HUES6 (cell line): Measurements from ENCODE around the gene ATP8B3.

Source experiments
- H3K27ac ChIP-seq: 2 replicates; pipeline ENCODE4 v1.7.0; 2013; ENCODE audit warnings: low read depth, mild to moderate bottlenecking, low read length, inconsistent platforms
- H3K27me3 ChIP-seq: 2 replicates; pipeline ENCODE4 v1.6.1; 2013; ENCODE audit warnings: low read length; ENCODE audit not compliant: control insufficient read depth, insufficient read depth
- H3K36me3 ChIP-seq: 2 replicates; pipeline ENCODE4 v1.6.1; 2013; ENCODE audit warnings: low read length; ENCODE audit not compliant: control insufficient read depth, insufficient read depth
- H3K4me1 ChIP-seq: 2 replicates; pipeline ENCODE4 v1.6.1; 2013; ENCODE audit warnings: low read length; ENCODE audit not compliant: control insufficient read depth, insufficient read depth
- H3K4me3 ChIP-seq: 2 replicates; pipeline ENCODE4 v1.5.1; 2013; ENCODE audit warnings: low read depth, low read length
- H3K9ac ChIP-seq: one replicate; pipeline ENCODE4 v1.6.1; 2013; ENCODE audit warnings: mild to moderate bottlenecking, low read length
- H3K9me3 ChIP-seq: 2 replicates; pipeline ENCODE4 v1.6.1; 2013; ENCODE audit warnings: low read depth, low read length; ENCODE audit not compliant: control insufficient read depth, insufficient read depth

ATP8B3 gene

DNA sequence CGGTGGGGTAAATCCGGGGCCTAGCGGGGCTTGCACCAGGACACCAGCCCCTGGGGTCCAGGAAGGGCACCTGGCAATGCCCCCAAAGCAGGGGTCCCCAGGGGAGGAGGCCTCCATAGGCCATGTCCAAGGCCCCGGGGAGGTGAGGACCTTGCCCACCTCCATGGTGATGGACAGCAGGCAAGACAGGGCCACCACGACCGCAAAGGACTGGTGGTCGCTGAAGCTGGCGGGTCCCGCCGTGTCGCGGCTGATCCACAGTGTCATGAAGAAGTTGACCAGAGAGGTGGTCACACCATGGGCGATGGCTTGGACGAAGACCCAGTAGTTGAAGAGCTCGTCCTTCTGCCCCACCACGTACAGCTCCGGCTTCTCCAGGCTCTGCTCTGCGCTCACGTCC, 26.8 kb downstream of the ATP8B3 start:
- Histone ChIP-seq H3K27ac (no peak overlapping the region), H3K36me3 (no peaks in the 10 kb centered on the region), H3K4me1 (no peaks in the 10 kb centered on the region), H3K9me3 (peaks cover 8% of the 10 kb centered on the region), H3K4me3 (no peak overlapping the region), H3K9ac (no peak overlapping the region), H3K27me3 (peaks cover 55% of the 10 kb centered on the region)

DNA sequence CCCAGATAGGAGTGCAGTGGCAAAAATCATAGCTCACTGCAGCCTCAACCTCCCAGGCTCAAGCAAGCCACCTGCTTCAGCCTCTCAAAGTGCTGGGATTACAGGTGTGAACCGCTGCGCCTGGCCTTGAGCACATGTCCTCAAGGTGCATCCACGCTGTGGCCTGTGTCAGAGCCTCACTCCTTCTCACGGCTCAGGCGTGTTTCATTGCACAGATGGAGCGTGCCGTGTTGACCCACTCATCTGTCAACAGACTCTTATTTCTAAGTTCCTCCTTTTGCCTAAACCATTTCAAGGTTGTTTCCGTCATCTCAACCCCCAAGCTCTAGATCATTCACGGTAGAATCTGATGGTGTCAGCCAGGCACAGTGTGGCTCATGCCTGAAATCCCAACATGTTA, 28.2 kb downstream of the ATP8B3 start:
- Histone ChIP-seq H3K9me3 (peaks cover 8% of the 10 kb centered on the region), H3K4me3 (no peak overlapping the region), H3K36me3 (no peaks in the 10 kb centered on the region), H3K4me1 (peaks cover 6% of the 10 kb centered on the region), H3K9ac (no peak overlapping the region), H3K27ac (no peak overlapping the region), H3K27me3 (peaks cover 65% of the 10 kb centered on the region)

DNA sequence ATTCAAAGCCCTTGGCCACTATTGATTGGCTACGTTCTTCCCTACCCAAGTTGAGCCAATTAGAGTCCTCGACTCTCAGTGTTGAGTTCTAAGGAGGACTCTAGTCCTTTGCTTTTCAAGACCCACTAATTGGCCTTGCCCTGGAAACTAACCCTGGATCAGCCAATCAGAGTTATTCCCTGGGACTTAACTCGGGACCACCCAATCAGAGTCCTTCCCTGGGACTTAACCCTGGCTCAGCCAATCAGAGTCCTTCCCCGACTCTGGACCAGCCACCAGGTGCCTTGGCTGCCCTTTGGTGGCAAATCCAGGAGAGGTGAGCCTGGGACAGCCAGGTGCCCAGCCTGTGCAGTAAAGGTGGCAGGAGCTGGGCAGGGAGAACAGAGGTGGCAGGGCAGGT, 28.7 kb downstream of the ATP8B3 start:
- Histone ChIP-seq H3K27ac (no peak overlapping the region), H3K36me3 (no peaks in the 10 kb centered on the region), H3K9me3 (peaks cover 8% of the 10 kb centered on the region), H3K9ac (no peak overlapping the region), H3K27me3 (peaks cover 65% of the 10 kb centered on the region), H3K4me1 (peaks cover 6% of the 10 kb centered on the region), H3K4me3 (no peak overlapping the region)

DNA sequence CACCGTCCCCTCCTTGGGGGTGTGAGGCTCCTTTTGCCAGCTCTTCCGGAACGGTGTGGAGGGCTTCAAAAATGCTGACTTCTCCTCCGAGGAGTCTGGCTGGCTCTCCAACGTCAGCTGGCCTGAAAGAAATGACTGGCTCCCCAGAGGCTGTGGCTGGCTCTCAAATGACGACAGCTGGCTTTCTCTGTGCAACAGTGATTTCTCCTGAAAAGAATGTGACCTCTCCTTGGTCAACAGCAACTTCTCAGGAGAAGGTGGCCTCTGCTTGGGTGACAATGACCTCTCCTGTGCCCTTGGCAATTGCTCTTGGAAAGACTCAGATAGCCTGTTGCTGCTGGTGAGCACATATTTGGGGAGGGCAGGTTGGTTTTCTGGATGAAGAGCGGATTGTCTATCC, 29.6 kb downstream of the ATP8B3 start:
- peaks cover 68% of the 10 kb centered on the region for H3K27me3 ChIP-seq
- no peak overlapping the region for H3K9ac ChIP-seq
- no peaks in the 10 kb centered on the region for H3K36me3 ChIP-seq
- H3K9me3 ChIP-seq = peaks cover 8% of the 10 kb centered on the region
- no peak overlapping the region for H3K4me3 ChIP-seq
- H3K27ac ChIP-seq = no peak overlapping the region
- peaks cover 6% of the 10 kb centered on the region for H3K4me1 ChIP-seq

DNA sequence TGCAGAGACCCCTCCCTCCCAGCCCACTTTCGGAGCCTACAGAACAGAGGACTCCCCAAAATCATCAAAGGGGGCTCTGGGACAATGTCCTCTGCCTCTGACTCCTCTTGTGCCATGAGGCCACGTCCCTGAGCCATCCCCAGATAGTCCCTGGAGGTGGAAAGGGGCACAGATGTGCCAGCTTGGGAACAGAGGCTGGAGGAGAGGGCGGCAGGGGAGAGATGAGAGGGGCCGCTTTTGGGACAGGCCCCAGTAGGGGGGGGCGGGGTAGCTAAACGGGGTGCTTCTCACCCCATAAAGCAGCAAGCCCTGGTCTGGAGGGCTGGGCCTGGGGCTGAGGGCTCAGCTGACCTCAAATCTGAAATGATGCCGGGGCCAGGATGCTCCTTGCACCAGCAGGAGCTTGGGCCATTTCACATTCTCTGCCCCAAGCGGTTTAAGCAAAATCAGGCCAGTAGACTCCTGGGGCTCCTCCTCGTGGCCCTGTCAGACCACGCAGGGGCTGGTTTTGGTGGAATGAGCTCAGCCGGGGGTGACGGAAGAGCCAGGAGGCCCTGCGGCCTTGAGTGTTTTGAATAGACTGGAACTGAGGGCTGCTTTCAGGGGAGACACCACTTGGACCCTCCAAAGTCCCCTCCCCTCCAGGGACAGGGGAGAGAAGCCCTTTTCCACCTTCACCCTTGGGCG, 31.7 kb downstream of the ATP8B3 start:
- no peak overlapping the region for H3K27ac ChIP-seq
- no peak overlapping the region for H3K4me3 ChIP-seq
- no peak overlapping the region for H3K9ac ChIP-seq
- H3K36me3 ChIP-seq = no peaks in the 10 kb centered on the region
- H3K9me3 ChIP-seq = peaks cover 8% of the 10 kb centered on the region
- peaks cover 84% of the 10 kb centered on the region for H3K27me3 ChIP-seq
- H3K4me1 ChIP-seq = peaks cover 6% of the 10 kb centered on the region

DNA sequence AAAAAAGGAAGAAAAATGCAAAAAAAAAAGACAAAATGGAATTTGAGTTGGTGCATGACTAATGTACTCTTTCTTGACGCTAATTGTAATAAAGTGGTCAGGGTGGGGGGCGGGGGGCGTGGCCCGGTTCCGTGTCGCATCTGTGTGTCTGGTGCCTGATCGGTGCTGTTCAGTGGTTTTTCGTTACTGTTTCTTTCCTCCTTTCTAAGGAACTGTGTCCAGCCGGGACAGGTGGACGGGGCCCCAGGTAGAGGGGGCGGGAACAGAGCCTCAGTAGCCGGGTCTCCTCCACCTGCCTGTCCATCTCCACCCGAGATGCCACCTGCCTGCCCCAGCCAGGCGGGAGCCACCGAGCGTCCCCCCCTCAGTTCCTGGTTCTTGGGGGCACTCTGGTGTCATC, 32.5 kb downstream of the ATP8B3 start:
- Histone ChIP-seq H3K4me3 (no peak overlapping the region), H3K27ac (no peak overlapping the region), H3K36me3 (no peaks in the 10 kb centered on the region), H3K27me3 (peaks cover 87% of the 10 kb centered on the region), H3K9me3 (peaks cover 8% of the 10 kb centered on the region), H3K4me1 (peaks cover 6% of the 10 kb centered on the region), H3K9ac (no peak overlapping the region)

DNA sequence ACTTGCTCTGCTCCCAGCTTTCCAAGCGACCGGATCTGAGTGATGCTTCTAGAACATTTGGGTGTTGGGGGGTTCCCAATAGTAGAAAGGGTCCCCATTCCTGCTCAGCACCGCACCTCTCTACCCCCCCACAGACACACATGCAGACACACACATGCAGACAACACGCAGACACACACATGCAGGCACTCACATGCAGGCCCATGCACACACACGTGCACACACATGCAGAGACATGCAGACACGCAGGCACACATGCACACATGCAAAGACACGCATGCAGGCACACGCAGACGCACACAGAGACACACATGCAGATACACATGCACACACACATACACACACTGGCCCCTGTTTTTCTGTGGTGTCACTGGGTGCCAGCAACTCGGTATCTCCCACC, 34.9 kb downstream of the ATP8B3 start:
- H3K36me3 ChIP-seq = no peaks in the 10 kb centered on the region
- H3K27ac ChIP-seq = no peak overlapping the region
- peaks cover 7% of the 10 kb centered on the region for H3K9me3 ChIP-seq
- H3K9ac ChIP-seq = no peak overlapping the region
- peaks cover 6% of the 10 kb centered on the region for H3K4me1 ChIP-seq
- H3K4me3 ChIP-seq = peak overlapping the region; percentile 58; the same call in 1 of the 2 replicates
- peaks cover 92% of the 10 kb centered on the region for H3K27me3 ChIP-seq

DNA sequence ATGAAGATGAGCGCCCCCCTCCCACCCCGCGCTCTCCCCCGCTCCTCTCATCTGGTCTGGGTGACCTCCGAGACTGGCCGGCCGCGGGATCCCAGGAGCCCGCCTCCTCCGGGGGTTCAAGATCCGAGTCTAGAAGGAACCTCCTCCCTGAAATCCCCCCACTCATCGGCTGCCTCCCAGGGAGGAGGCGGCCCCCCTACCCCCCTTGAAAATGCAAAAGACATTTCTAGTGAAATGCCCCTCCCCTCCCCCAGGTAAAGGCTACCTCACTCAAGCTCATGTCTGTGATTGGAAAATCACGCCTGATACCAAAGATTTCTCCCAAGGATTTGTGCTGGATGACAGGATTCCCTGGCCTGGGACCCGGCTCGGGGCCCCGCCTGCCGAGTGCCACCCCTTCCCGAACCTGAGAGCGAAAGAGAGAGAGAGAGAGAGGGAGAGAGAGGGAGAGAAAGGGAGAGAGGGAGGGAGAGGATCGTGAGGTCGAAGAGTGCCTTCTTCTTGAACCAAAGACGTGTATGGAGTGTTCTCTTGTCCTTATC, 35.4 kb downstream of the ATP8B3 start:
- Histone ChIP-seq H3K4me3 (peak overlapping the region; percentile 58), H3K9me3 (peaks cover 3% of the 10 kb centered on the region), H3K36me3 (no peaks in the 10 kb centered on the region), H3K27ac (no peak overlapping the region), H3K27me3 (peaks cover 89% of the 10 kb centered on the region), H3K4me1 (peaks cover 6% of the 10 kb centered on the region), H3K9ac (no peak overlapping the region)

DNA sequence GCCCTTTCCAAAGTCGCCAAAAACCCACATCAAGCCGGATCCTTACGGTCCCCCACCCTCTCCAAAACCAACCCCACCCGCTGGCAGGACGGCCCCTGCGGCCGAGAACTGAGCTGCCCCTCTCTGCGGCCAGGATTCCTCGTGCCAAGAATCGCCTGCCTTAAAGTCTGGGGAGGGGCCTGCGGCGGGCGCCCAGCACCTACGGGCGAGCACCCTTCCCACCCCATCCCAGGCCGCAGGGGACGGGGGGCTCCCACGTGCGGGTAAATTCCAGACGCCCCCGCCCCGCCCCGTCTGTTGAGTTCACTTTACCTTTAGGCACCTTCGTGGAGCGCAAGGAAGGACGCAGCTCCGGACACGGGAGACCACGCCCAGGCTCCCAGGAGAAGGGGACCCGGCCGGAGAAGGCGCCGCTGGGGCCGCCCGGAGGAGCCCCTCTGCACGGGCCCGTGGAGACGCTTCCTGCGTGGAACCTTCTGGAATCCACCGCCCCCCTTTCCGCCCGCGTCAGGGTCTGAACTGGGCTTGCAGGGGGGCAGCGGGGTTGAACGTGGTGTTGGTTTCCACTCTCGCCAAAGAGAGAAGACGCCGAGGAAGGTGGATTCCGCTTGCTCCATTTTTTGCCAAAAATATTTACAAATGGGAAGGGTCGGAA, 36.0 kb downstream of the ATP8B3 start:
- Histone ChIP-seq H3K27me3 (peaks cover 94% of the 10 kb centered on the region), H3K9me3 (peaks cover 5% of the 10 kb centered on the region), H3K27ac (no peak overlapping the region), H3K36me3 (no peaks in the 10 kb centered on the region), H3K9ac (no peak overlapping the region), H3K4me3 (peak overlapping the region; percentile 58), H3K4me1 (peaks cover 6% of the 10 kb centered on the region)

DNA sequence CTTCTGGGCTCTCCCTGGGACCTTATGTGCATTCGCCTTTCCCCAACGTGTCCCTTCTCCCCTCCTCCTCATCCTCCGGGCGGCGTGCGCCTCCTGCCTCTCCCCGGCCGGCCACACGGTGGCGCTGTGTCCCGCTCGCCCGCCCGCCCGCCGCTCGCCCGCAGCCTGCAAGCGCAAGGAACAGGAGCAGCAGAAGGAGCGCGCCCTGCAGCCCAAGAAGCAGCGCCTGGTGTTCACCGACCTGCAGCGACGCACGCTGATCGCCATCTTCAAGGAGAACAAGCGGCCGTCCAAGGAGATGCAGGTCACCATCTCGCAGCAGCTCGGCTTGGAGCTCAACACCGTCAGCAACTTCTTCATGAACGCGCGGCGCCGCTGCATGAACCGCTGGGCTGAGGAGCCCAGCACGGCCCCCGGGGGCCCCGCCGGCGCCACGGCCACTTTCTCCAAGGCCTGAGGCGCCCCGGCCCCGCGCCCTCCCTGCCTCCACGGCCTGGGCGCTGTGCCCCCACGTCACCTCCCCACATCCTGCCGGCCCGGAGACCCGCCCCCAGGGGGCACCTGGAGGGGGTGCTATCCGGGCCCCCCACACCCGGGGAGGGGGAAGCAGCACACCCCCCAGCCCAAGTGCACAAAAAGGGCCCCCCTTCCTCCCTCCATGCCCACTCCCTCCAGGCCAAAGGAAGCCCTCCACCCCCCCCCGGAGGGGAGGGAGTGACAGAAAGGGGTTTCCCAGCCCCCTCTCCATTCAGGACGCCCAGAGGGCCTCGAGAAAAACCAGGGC, 36.9 kb downstream of the ATP8B3 start:
- Histone ChIP-seq H3K36me3 (no peaks in the 10 kb centered on the region), H3K9me3 (peaks cover 14% of the 10 kb centered on the region), H3K4me1 (peaks cover 6% of the 10 kb centered on the region), H3K27me3 (peaks cover 92% of the 10 kb centered on the region), H3K4me3 (peak overlapping the region; percentile 58), H3K27ac (no peak overlapping the region), H3K9ac (no peak overlapping the region)

DNA sequence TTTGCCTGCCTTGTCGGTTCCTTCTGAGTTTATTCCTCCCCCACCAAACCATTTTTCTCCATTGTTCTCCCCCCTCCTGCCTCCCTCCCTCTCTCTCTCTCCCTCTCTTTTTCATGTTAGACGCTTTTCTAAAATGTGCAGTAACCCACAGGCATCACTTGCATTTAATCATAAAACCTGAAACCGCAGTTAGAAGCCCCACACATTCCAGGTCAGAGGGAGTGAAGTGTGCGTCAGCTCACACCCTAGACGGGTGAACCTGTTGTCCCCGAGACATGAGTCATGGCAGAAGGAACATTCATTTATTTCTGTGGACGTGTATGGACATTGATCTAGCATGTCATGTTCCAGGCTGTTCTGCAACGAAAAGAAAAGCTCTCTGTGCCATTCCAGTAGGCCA, 38.9 kb downstream of the ATP8B3 start:
- no peak overlapping the region for H3K4me3 ChIP-seq
- peaks cover 92% of the 10 kb centered on the region for H3K27me3 ChIP-seq
- H3K27ac ChIP-seq = no peak overlapping the region
- no peak overlapping the region for H3K9ac ChIP-seq
- peaks cover 14% of the 10 kb centered on the region for H3K9me3 ChIP-seq
- H3K4me1 ChIP-seq = no peaks in the 10 kb centered on the region
- no peaks in the 10 kb centered on the region for H3K36me3 ChIP-seq
